ENCODE results near the gene VAV2. TPM values are rescaled to one million over a fixed set of nuclear protein-coding genes. Genes with fewer than 3 reads are reported as not detected.

VAV2 gene
- total RNA-seq, 1 experiment from 2014 or later: 24.7 TPM

GRCh38 chr9:133918111-133918813 lies 73.9 kb downstream of the VAV2 start:
- in situ Hi-C loops (cut with HindIII; ENCODE audit: low pct_unique_long_range_greater_than_20kb, low sequenced_read_pairs): no loop called here
- H3K27ac ChIP-seq (ENCODE audit: low read length): no peak overlapping the region

DNA sequence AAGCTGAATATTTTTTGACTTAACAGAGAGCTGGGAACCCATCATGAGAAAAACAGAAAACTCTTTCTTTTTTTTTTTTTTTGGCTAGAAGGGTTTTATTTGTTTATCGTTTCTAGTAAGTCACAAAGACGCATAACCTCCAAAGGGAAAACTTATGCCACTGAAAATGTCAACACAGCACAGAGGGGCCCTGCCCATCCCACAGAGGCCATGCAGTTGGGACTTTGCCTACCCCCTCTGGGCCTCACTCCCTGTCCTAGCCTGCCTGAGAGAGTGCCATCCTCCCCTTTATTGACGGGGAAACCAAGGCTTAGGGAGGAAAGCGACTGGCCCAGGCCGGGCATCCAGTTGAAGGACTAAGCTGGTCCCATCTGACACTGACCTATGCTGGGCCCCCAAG lies 74.7 kb downstream of the VAV2 start:
- POLR2A ChIA-PET: no interaction called here
- CTCF ChIA-PET: interaction anchor here (0.7 kb wide), 1 partner anchor 77 kb away, joined by 5 read pairs; no protein-coding TSS in a partner anchor
- DNase-seq (ENCODE audit: low read depth, low spot score) (no peak), ATAC-seq (no peak)
- no TSS peak for BruUV-seq (replicated peaks)
- no peak overlapping the region for H3K4me3 ChIP-seq (ENCODE audit: low read depth in 2 of 2, low read length in 2 of 2)
- no peaks in the 10 kb centered on the region for H3K4me1 ChIP-seq (ENCODE audit: control insufficient read depth, insufficient read depth, low read length)
- H3K9me3 ChIP-seq (ENCODE audit: control insufficient read depth, insufficient read depth, low read depth, low read length): no peaks in the 10 kb centered on the region
- in situ Hi-C loops (cut with HindIII; ENCODE audit: low pct_unique_long_range_greater_than_20kb, low sequenced_read_pairs) (no loop called here), intact Hi-C loops (cut with micrococcal nuclease; ENCODE audit: unreplicated experiment) (no loop called here)
- TF ChIP-seq, protein P1, sequence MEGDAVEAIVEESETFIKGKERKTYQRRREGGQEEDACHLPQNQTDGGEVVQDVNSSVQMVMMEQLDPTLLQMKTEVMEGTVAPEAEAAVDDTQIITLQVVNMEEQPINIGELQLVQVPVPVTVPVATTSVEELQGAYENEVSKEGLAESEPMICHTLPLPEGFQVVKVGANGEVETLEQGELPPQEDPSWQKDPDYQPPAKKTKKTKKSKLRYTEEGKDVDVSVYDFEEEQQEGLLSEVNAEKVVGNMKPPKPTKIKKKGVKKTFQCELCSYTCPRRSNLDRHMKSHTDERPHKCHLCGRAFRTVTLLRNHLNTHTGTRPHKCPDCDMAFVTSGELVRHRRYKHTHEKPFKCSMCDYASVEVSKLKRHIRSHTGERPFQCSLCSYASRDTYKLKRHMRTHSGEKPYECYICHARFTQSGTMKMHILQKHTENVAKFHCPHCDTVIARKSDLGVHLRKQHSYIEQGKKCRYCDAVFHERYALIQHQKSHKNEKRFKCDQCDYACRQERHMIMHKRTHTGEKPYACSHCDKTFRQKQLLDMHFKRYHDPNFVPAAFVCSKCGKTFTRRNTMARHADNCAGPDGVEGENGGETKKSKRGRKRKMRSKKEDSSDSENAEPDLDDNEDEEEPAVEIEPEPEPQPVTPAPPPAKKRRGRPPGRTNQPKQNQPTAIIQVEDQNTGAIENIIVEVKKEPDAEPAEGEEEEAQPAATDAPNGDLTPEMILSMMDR (IDR thresholded peaks at IDR 0.05): no peak
- TF ChIP-seq SIN3A (IDR thresholded peaks at IDR 0.05; ENCODE audit: borderline replicate concordance, insufficient read depth, low read depth, low read length) (no peak), POLR2AphosphoS5 (IDR thresholded peaks at IDR 0.05; ENCODE audit: low read depth, low read length) (no peak), TCF7L2 (IDR thresholded peaks at IDR 0.05; ENCODE audit: low read depth, low read length) (no peak)
- TF ChIP-seq, protein P2, sequence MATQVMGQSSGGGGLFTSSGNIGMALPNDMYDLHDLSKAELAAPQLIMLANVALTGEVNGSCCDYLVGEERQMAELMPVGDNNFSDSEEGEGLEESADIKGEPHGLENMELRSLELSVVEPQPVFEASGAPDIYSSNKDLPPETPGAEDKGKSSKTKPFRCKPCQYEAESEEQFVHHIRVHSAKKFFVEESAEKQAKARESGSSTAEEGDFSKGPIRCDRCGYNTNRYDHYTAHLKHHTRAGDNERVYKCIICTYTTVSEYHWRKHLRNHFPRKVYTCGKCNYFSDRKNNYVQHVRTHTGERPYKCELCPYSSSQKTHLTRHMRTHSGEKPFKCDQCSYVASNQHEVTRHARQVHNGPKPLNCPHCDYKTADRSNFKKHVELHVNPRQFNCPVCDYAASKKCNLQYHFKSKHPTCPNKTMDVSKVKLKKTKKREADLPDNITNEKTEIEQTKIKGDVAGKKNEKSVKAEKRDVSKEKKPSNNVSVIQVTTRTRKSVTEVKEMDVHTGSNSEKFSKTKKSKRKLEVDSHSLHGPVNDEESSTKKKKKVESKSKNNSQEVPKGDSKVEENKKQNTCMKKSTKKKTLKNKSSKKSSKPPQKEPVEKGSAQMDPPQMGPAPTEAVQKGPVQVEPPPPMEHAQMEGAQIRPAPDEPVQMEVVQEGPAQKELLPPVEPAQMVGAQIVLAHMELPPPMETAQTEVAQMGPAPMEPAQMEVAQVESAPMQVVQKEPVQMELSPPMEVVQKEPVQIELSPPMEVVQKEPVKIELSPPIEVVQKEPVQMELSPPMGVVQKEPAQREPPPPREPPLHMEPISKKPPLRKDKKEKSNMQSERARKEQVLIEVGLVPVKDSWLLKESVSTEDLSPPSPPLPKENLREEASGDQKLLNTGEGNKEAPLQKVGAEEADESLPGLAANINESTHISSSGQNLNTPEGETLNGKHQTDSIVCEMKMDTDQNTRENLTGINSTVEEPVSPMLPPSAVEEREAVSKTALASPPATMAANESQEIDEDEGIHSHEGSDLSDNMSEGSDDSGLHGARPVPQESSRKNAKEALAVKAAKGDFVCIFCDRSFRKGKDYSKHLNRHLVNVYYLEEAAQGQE (IDR thresholded peaks at IDR 0.05; ENCODE audit: insufficient read depth in 1 of 2, low read depth in 2 of 2, low read length in 1 of 2): no peak
- no peak overlapping the region for H3K27ac ChIP-seq (ENCODE audit: low read length)
- H3K27me3 ChIP-seq (ENCODE audit: control insufficient read depth, insufficient read depth, low read length): no peaks in the 10 kb centered on the region
- H3K36me3 ChIP-seq (ENCODE audit: control insufficient read depth, insufficient read depth, low read length): no peaks in the 10 kb centered on the region

More at GRCh38 chr9:133918111-133918813, 73.9 kb downstream of the VAV2 start:
- ATAC-seq: no peak
- Histone ChIP-seq H3K36me3 (ENCODE audit: control insufficient read depth, insufficient read depth, low read length) (no peaks in the 10 kb centered on the region), H3K4me1 (ENCODE audit: control insufficient read depth, insufficient read depth, low read length) (no peaks in the 10 kb centered on the region), H3K27me3 (ENCODE audit: control insufficient read depth, insufficient read depth, low read length) (no peaks in the 10 kb centered on the region), H3K9me3 (ENCODE audit: control insufficient read depth, insufficient read depth, low read depth, low read length) (no peaks in the 10 kb centered on the region), H3K4me3 (ENCODE audit: low read depth in 2 of 2, low read length in 2 of 2) (no peak overlapping the region)
- CTCF ChIA-PET: no interaction called here
- no peak for DNase-seq (ENCODE audit: low read depth, low spot score)
- BruUV-seq (replicated peaks): TSS peak; percentile 42
- intact Hi-C loops (cut with micrococcal nuclease; ENCODE audit: unreplicated experiment): no loop called here
- POLR2A ChIA-PET: no interaction called here
- no peak for TF ChIP-seq TCF7L2 (IDR thresholded peaks at IDR 0.05; ENCODE audit: low read depth, low read length)
- TF ChIP-seq, protein P1 (IDR thresholded peaks at IDR 0.05): no peak
- TF ChIP-seq SIN3A (IDR thresholded peaks at IDR 0.05; ENCODE audit: borderline replicate concordance, insufficient read depth, low read depth, low read length): no peak
- TF ChIP-seq, protein P2 (IDR thresholded peaks at IDR 0.05; ENCODE audit: insufficient read depth in 1 of 2, low read depth in 2 of 2, low read length in 1 of 2): no peak
- no peak for TF ChIP-seq POLR2AphosphoS5 (IDR thresholded peaks at IDR 0.05; ENCODE audit: low read depth, low read length)
